HG03196 (cell line): Measurements from ENCODE around the gene TM4SF20.

Experiments
- ATAC-seq: cut with Tn5 transposase; IDR thresholded peaks from one replicate; pipeline ENCODE4 v1.9.1; 2021; ENCODE audit not compliant: unreplicated experiment

The TM4SF20 gene, protein sequence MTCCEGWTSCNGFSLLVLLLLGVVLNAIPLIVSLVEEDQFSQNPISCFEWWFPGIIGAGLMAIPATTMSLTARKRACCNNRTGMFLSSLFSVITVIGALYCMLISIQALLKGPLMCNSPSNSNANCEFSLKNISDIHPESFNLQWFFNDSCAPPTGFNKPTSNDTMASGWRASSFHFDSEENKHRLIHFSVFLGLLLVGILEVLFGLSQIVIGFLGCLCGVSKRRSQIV

DNA sequence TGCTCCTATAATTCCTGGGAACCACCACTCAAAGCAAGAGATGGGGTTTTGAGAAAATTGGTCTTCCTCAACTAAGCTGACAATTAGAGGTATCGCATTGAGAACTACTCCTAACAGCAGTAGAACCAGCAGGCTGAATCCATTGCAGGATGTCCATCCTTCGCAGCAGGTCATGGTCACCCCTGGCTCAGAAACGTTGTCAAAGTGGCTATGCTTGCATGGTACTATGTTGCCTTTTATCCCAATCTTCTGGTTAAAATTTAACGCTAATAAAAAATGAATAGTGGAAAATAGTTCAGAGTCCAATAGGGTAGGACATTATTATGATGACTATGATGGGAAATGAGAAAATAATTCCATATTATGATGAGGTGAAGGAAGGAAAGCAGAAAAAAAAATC, at the start of gene TM4SF20:
Gene TM4SF20, minus strand, starts transcription at position 212 of the 400 bp plus-strand sequence. Its CDS starts 38 bp downstream, at position 174.
- ATAC-seq = no peak

DNA sequence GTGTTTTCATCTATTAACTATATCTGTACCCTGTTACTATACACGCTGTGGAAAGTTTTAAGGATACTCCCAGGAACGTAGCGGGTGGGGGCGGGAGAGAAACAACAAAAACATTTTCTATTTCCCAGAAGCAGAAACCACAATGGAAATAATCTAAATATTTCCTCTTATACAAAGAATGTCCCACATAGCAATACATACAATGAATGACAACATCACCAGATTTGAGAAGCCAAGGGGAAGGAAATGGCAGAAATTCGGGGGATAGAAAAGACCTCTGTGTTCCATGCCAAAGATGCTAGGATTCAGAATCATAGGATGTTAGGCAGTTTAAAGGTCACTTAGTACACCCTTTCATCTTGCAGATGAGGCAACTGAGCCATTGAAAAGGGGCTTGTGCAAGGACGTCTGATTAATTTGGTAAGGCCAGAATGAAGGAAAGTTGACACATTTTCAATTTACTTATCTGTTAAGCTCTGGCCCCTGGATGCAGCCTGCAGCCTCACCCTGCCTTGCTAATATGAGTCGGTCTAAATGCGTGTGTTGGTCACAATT, 49.7 kb upstream of the TM4SF20 start:
- no peak for ATAC-seq

DNA sequence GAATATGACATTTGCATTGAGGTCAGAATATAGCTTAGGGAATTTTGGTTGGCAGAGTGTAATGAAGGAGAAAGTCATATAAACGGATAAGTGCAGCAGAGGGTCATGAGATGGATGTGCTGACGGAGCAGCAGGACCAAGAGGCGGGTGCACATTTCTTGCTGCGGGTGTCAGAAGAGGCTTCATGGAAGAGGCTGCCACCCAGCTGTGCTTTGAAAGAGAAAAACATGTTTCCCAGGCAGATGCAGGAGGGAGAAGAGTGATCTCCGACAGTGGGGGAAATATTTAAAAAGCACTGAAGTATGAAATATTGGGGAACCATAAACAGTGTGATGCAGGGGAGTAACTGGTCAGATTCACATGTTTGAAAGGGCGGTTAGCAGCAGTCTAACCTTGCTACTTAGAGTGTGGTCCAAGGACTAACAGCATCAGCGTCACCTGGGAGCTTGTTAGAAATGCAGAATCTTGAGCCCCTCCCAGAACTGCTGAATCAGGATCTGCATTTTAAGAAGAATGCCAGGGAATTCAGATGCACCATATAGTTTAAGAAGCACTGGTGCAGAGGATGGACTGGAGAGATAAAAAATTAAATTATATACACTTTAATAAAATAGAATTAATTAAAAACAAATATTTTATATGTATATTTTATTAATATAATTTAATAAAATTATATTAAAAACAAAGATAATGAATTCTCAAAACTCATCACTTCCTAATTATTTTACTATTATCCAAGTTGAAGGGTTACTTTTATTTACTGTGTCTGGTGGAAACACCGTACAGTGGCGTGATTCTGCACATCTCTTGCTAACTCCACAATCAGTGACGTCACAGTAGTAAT, 44.8 kb upstream of the TM4SF20 start:
- ATAC-seq = no peak

DNA sequence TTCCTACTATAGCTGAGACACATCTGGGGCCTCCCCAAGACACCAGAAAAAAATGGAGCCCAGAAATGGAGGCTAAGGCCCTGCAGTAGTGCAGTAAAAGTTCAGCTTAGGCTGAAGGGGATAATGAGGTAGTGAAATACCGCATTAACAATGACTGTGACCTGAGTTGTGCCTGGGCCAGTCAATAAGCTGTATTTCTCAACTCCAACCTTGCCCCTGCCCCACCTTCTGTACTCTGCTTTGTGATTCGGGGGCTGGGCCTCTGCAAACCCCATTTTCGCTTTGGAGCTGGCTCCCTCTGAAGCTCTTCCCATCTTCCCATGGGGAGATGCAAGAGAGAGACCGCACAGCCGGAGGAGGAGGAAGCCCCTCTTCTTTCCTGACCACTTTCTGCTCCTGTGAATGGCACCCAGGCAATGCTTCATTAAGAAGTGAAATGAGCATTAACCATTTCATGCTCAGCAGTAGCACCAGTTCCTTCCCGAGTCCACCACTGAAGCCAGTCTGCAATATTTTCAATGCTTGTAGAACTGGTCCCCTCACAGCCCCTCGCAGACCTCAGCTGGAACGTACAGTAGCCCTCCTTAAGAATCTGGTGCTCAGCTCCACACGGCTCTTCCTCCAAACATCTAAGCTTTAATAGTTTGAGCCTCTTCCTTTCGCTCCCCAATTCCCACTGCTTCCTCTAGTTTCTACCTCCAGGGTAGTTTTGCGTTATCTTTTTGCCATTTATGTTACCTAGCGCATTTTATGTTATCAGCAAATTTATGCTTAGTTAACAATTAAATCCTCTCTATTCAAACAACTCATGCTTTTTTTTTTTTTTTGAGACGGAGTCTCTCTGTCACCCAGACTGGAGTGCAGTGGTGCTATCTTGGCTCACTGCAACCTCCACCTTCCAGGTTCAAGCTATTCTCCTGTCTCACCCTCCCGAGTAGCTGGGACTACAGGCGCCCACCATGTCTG, 41.3 kb upstream of the TM4SF20 start:
- ATAC-seq = no peak

DNA sequence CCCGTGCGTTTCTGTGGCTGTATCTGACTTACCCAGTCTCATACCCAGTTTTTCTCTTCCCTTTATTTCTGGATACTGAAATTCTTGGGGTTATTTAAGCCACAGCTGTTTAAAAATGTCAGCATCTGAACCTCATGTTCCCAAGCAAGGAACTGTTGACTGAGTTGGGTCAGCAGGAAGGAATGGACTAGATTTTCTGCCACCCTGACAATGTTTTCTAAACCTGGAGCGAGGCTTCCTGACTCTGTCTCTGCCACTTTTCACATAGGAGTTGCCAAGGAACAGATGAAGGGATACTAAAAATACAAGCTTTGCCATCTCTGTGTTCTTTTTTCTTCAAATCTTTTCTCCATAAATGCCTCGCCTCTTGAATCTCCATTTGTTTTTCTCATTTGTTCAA, 37.6 kb upstream of the TM4SF20 start:
- ATAC-seq = no peak

DNA sequence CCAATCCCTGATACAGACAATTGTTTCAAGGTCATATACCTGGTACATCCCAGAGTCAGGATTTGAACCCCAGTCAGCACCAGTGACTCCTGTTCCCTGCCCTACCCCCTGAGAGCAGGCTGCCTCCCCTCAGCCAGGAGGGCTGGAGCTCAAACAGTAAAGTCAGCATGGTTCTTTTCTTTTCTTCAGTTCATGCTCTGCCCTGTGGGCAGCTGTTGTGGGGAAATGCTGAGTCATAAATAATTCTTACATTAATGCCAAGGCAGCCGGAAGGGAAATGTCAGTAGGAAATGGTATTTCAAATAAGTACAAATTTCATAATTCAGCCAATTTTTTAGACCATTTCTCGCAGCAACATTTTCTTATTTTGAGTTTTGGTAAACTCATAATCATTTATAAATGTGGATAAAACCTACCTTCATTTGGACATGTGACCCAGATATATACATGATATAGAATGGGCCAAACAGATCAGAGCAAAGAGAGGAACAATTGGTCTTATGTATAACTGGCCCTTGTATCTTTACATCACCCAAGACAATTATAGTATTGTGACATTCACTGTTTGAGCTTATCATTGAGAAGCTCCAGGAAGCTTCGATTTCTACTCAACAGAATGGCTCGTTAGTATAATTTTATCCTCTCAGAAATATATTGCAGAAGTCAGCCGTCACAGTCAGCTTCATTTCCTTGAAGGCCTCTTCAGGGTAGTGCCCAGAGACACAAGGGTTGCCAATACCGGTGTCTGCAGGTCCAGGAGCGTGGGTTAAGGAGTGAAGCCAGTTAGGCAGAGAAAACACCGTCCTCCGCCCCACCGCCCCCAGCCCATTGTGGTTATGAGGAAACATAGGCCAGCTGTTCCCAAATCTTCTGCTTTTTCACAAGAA, 36.7 kb upstream of the TM4SF20 start:
- ATAC-seq = peak; percentile 36

DNA sequence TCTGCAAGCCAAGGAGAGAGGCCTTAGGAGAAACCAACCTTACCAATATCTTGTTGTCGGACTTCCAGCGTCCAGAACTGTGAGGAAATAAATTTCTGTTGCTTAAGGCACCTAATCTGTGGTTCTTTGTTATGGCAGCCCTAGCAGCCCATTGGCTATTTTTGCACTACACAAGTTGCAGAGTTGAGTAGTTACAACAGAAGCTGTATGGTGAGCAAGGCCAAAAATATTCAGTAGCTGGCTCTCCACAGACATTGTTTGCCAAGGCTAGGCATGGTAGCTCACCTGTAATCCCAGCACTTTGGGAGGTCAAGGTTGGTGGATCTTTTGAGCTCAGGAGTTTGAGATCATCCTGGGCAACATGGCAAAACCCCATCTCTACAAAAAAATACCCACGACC, 35.7 kb upstream of the TM4SF20 start:
- no peak for ATAC-seq

DNA sequence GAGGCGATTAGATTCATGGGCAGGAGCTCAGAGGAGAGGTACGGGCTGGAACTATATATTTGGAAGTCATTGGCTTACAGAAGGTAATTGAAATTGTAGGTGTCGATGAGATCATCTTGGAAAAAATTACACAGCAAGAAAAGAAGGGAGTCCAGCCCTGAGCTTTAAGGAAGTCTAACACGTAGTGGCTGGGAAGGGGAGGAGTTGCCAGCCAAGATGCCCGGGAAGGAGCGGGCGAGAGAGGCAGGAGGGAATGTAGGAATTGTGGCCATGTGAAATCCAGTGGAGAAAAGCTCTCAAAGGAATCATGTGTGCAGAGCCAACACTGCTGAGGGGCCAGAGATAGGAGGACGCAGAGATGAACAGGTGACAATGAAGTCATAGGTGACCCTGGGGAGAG, 34.3 kb upstream of the TM4SF20 start:
- no peak for ATAC-seq

DNA sequence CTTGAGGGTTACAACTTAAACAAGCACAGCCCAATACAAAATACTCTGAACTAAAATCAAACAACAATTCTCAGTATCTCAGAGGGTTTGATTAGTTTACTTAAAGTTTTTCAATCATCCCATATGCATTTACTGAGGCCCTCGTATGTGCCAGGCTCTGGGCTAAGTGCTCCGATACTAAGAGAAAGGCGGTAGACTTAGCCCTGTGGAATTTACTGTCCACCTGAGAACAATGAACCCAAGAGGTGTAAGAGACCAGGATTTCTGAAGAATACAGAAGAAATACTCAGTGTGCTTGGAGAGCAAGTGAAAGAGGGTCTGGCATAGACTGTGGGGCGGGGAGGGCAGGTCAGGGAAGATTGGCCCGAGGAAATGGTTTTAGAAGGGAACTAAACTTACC, 33.8 kb upstream of the TM4SF20 start:
- ATAC-seq = no peak

DNA sequence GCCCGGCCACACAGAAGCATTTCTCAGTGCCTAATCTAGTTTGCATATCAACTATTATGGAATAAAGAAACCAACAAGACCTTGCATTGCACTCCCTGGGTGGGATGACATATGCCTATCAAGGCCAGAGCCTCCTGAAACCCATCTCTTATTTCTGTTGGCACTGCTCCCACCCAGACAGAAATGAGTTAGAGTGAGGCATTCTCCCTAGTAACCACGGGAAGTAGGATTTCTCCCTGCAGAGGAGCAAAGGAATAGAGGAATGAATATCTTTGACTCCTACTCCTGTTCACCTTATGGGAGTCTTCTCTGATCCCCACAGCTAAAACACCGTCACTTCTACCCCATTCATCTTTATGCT, 32.9 kb upstream of the TM4SF20 start:
- ATAC-seq = no peak

DNA sequence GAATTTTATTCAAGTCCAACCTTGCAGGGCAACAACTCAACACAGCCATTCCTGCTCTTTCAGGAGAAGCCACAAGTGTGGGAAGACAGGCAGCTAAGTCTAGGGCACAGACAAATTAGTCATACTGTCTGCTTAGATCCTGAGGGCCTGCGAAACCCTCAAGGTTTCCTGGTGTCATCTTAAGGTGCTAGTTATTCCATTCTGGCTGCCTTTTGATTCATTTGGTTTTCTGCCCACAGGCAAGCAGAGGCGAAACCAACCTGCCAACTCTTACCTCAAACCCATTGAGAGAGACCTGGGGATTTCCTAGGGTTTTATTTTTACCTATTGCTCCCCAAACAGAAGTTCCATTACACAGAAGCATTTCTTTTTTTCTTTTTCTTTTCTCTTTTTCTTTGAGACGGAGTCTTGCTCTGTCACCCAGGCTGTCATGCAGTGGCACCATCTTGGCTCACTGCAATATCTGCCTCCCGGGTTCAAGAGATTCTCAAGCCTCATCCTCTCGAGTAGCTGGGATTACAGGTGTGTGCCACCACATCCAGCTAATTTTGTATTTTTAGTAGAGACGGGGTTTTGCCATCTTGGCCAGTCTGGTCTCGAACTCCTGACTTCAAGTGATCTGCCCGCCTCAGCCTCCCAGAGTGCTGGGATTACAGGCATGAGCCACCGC, 32.3 kb upstream of the TM4SF20 start:
- peak; percentile 81 for ATAC-seq

DNA sequence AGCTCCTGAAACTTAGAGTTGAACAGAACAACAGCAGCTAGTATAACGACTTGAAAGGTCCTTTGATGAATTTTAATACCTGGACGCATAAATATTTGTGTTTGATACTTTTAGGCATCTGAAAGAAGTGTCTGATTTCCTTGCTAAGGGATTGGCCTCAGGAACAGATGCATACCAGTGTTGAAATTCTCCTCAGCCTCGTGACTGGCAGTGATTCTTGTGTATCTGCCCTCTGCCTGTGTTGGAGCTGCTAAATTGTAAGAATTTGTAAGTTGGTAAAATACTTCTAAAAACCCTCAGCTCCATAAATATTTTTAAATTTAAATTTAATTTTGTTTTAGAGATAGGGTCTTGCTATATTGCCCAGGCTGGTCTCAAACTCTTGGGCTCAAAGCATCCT, 31.1 kb upstream of the TM4SF20 start:
- ATAC-seq = no peak

DNA sequence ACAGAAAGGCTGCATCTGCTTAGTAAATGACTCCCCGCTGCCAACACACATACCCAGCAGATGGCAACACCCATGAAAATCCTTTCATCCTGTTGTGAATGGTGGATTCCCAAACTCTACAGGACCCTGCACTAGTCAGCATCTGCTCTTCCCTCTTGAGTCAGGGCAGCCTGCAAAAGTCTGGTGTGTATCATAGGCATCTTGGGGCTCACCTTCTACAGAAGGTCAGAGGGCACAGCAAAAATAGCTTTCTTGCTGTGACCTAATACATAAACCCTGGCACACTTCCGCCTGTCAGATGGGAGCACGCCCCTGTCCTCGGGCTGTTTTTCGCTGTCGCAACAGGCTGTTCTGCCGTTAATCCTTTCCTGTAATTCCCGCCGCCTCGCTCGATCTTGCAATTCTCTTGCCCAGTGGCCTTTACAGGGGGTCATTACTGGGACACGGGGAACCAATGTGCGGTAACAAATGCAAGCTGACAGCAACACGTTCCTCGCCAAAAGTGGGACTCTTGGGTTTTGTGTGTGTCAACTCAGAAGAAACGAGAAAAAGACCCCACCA, 28.6 kb upstream of the TM4SF20 start:
- ATAC-seq = no peak

DNA sequence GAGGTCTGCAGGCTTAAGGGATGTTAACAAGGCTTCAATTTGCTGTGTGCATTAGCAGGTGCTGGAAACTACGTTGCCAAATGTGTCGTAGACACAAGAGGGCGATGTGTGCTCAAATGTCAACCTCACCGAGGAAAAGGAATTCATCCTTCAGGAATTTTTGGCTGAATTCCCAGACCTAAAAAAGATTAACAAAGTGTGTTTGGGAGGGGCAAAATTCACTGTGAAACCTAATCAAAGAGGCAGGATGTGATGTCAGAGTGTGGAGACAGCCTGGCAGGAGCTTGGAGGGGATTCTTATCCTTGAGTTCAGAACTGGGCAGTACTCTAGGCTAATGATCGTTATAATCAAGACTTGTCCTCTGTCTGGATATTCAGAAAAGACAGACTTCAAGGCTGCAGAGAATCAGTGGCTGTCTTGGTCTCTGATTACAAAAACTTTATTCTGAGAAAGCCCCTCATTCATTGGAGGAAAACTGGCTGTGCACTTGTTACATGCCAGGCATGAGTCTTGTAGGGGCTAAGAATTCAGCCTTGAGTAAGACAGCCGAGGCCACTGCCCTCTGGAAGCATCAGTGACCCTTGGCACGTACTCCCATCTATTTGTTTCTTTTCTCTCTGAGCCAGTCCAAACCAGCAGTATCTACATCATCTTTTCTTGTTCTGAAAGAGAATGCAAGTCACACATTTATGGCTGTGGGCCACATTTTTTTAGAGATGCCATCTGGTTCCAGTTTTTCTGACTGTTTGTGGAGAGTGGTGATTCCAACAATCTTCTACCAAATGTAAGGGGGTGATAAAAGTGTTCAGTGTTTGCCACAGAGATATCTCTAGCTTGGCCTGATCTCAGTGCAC, 27.3 kb upstream of the TM4SF20 start:
- peak; percentile 43 for ATAC-seq

DNA sequence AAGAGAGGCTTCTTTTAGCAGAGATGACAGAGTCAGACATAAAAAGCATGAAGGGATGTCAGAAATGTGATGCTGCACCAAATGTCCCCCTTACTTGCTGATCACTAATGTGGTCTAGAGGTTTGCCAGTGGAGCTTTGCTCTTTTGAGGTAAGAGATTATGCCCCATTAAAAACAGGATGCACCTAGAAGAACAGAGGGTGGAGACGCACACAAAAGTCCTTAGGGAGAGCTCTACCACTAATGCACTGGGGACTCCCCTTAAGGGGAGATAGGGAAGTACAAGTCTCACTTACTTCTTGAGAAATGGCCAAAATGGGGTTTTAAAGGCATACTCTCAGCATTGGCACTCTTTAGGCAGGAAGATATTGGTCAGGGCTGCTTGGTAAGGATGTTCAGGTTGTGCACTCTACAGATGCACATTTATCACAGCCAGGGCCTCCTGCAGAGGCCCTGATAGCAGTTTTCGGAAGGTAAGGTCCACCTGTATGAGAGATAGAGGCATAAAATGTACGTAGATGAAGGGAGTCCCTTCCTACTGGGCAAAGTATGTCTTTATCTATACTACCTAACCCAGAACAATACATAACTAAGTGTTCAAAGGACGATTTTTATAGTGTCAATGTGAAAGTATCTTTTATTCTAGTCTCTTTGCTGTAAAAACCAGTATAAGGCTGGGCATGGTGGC, 25.6 kb upstream of the TM4SF20 start:
- ATAC-seq = no peak

DNA sequence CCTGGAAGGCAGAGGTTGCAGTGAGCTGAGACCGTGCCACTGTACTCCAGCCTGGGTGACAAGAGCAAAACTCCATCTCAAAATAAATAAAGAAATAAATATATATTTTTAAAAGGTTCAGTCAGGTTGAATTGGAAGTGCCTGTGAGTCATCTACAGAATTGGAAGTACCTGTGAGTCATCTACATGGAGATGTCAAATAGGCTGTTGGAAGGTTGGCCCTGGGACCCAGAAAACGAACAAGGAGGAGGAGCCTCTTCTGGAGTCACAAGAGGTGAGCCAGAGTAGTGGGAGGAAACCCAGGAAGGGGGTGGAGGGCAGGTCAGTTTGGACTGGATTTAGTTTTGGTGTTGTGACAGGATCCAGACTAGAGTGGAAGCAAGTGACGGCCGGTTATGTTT, 23.9 kb upstream of the TM4SF20 start:
- no peak for ATAC-seq

DNA sequence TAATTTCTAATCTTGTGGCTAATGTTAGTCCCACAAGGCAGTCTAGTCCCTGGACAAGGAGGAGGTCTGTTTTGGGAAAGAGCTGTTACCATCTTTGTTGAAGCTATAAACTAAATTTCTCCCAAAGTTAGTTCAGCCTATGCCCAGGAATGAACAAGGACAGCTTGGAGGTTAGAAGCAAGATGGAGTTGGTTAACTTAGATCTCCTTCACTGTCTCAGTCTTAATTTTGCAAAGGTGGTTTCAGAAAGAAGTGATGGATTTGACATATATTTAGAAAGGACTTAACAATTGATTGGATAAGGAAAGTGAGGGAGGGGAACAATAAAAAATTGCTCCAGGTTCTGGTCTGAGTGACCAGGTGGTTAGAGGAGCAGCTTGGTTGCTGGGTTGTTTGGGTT, 23.2 kb upstream of the TM4SF20 start:
- ATAC-seq = no peak

DNA sequence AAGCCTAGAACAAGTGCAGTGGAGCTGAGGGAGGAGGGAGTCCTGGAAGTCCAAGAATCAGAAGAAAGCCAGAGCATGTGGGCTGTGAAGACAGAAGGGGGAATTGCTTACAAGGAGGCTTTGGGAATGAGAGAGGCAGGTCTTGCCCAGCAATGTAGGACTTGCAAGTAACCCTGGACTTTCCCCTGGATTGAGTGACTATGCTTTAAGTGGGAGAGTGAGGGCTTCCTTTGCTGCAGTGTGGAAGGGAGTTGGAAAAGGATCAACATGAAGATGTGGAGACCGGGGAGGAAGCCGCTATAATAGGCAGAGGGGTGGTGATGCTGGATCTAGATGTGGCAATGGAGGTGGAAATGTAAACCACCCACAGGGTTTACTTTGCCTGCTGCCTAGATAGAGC, 22.4 kb upstream of the TM4SF20 start:
- ATAC-seq = no peak
